BJ (cell line): ENCODE data around the gene KAT6B. TPM values are rescaled to one million over a fixed set of nuclear protein-coding genes. Genes with fewer than 3 reads are reported as not detected.
A peak's percentile ranks its signal among the peaks of the same experiment; 100 is the strongest.

ENCODE experiments used
- CTCF ChIA-PET: fragments of 350-600 bp; formaldehyde crosslinking; extraction: SDS; loops from one replicate; lab custom pipeline; 2021; ENCODE audit warnings: antibody characterized with exemption, inconsistent platforms; lab: Yijun Ruan, JAX
- POLR2A ChIA-PET: fragments of 300-600 bp; sonication (Branson Sonifier 250); formaldehyde crosslinking; extraction: SDS; loops from one replicate; lab custom pipeline; 2021; ENCODE audit warnings: antibody characterized with exemption; lab: Charles Lee
- DNase-seq: peaks from one replicate; pipeline ENCODE4 v3.0.0-alpha.2; 2011; ENCODE audit warnings: low read depth
- H3K27me3 ChIP-seq: 2 replicates; pipeline ENCODE4 v1.6.0; 2011; ENCODE audit warnings: low read length; ENCODE audit not compliant: control insufficient read depth, insufficient read depth
- H3K36me3 ChIP-seq: 2 replicates; pipeline ENCODE4 v1.5.1; 2011; ENCODE audit warnings: low read length; ENCODE audit not compliant: control insufficient read depth, insufficient read depth
- H3K4me3 ChIP-seq: 2 replicates; pipeline ENCODE4 v1.5.1; 2011; ENCODE audit warnings: low read depth, mild to moderate bottlenecking, control low read depth, low read length
- polyA plus RNA-seq: library from polyadenylated mRNA; depleted of rRNA; stranded (reverse); fragments of >200 nt; gene quantifications from 2 replicates; pipeline ENCODE4 v1.2.3, GENCODE V29; 2011
- TF ChIP-seq, protein P1 (sequence below): IDR thresholded peaks from 2 replicates; pipeline ENCODE4 v1.5.1; 2011; ENCODE audit warnings: low read depth, mild to moderate bottlenecking, control low read depth, inconsistent platforms, low read length, moderate library complexity; ENCODE audit not compliant: insufficient read depth

KAT6B gene
- polyA plus RNA-seq, 1 experiment, result 5.1 TPM

DNA sequence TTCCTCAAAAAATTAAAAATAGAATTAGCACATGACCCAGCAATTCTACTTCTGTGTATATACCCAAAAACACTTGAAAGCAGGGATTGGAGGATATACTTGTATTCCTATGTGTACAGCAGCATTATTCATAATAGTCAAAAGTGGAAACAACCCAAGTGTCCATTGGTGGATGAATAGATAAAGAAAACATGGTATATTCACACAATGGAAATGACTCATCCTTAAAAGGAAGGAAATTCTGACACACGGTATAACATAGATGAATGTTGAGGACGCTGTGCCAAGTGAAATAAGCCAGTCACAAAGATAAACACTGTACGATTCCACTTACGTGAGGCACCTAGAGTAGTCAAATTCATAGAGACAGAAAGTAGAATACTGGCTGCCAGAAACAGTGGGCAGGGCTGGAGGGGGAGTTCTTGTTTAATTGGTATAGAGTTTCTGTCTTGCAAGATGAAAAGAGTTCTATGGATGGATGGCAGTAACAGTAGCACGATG is 26.6 kb upstream of the KAT6B start:
- Histone ChIP-seq H3K36me3 (no peaks in the 10 kb centered on the region), H3K4me3 (no peak overlapping the region), H3K27me3 (no peaks in the 10 kb centered on the region)
- POLR2A ChIA-PET, result no interaction called here
- peak; percentile 6 for DNase-seq
- TF ChIP-seq, protein P1, sequence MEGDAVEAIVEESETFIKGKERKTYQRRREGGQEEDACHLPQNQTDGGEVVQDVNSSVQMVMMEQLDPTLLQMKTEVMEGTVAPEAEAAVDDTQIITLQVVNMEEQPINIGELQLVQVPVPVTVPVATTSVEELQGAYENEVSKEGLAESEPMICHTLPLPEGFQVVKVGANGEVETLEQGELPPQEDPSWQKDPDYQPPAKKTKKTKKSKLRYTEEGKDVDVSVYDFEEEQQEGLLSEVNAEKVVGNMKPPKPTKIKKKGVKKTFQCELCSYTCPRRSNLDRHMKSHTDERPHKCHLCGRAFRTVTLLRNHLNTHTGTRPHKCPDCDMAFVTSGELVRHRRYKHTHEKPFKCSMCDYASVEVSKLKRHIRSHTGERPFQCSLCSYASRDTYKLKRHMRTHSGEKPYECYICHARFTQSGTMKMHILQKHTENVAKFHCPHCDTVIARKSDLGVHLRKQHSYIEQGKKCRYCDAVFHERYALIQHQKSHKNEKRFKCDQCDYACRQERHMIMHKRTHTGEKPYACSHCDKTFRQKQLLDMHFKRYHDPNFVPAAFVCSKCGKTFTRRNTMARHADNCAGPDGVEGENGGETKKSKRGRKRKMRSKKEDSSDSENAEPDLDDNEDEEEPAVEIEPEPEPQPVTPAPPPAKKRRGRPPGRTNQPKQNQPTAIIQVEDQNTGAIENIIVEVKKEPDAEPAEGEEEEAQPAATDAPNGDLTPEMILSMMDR, result no peak
- CTCF ChIA-PET, result no interaction called here

DNA sequence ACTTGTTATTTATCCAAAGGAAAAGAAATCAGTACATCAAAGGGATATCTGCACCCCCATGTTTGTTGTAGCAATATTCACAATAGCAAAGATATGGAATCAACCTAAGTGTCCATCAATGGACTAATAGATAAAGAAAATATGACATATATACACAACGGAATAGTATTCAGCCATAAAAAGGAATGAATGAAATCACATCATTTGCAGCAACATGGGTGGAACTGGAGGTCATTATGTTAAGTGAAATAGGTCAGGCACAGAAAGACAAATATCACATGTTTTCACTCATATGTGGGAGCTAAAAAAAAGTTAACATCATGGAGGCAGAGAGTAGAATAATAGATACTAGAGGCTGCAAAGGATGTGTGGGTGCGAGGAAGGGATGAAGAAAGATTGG is 25.0 kb upstream of the KAT6B start:
- Histone ChIP-seq H3K4me3 (no peak overlapping the region), H3K36me3 (no peaks in the 10 kb centered on the region), H3K27me3 (no peaks in the 10 kb centered on the region)
- POLR2A ChIA-PET, result no interaction called here
- DNase-seq, result no peak
- TF ChIP-seq, protein P1, result no peak
- CTCF ChIA-PET, result interaction anchor here (0.6 kb wide), 1 partner anchor 90 kb away, joined by 4 read pairs; no protein-coding TSS in a partner anchor

DNA sequence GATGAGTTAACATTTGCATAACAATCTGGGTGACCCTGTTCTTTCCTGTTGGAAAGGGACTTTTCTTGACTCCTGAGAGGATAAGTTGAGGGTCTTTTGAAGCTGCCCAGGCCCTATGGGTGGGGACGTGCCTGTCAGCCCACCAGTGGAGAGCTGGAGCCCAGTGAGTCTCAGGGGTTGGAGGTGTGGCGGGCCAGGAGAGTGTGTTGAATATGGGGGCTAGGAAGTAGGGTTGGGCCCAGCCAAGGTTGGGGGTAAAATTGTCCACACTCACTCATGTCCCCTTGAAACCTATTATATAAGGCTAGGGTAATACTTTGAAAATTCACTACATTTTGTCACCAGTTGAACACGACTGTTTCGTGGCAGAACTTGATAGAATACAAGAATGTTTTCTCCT is 17.9 kb upstream of the KAT6B start:
- ChIA-PET POLR2A (no interaction called here), CTCF (no interaction called here)
- DNase-seq, result no peak

DNA sequence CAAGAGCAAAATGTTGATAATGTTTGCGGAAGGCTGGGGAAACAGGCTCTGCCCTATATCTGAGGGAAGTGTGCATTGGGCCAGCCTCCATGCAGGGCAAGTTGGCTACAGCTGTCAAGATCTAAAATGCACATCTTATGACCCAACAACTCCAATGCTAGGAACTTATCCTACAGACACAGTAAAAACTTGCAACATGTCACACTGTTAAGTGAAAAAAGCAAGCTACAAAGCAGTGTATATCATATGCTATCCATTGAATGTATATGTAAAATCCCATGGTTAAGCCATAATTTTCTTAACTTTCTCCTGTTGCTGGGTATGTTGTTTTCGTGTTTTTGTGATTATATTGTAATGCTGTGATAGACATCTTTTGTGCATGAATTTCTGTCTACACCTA is 16.3 kb upstream of the KAT6B start:
- TF ChIP-seq, protein P1, result no peak
- Histone ChIP-seq H3K4me3 (no peak overlapping the region), H3K36me3 (no peaks in the 10 kb centered on the region), H3K27me3 (no peaks in the 10 kb centered on the region)
- CTCF ChIA-PET, result no interaction called here
- DNase-seq, result no peak
- POLR2A ChIA-PET, result no interaction called here

More for the DNA sequence above, 17.9 kb upstream of the KAT6B start:
- Histone ChIP-seq H3K27me3 (no peaks in the 10 kb centered on the region), H3K4me3 (no peak overlapping the region), H3K36me3 (no peaks in the 10 kb centered on the region)
- TF ChIP-seq, protein P1, result no peak

DNA sequence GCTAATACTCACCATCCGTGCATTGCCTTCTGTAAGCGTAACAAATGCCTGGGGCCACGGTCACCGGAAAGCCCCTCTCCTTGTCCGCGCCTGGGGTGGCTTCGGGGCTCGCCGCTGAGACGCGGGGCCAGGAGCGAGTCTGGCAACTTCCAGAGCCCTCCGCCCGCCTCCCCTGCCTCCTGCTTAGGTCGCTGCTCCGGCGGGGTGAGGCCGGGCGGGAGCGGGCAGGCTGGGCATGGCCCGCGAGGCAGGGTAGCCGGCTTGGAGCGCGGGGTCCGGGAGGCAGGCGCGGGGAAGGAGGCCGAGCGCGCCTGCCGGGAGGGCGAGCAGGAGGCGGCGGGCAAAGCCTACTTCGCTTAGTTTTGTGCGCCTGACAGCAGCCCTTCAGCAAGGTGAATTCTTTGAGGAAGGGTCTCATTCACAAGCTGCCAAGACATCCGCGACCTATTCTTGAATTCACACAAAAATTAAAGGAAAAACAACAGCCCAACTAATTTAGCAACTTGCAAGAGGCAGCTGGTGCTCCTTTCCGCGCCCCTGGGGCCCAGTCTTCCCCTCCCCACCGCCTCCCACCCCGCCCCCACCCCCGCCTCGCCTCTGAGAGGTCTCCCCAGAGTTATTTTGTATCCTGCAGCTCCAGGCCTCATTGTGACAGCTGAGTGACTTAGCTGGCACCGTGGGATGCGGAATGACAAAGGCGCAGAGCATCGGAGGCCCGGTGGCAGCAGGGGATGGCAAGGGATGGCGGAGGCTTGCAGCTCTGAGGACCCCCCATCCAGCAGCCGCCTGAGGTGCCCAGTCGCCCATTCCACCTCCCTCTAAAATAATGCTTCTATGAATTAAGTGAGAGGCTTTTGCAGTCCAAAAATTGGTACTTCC is 12.8 kb upstream of the KAT6B start:
- CTCF ChIA-PET, result no interaction called here
- TF ChIP-seq, protein P1, result no peak

More for the DNA sequence above, 12.8 kb upstream of the KAT6B start:
- POLR2A ChIA-PET, result no interaction called here
- Histone ChIP-seq H3K36me3 (no peaks in the 10 kb centered on the region), H3K27me3 (no peaks in the 10 kb centered on the region), H3K4me3 (no peak overlapping the region)
- DNase-seq, result no peak
